Superior temporal gyrus (tissue), 1 donor: ENCODE data around the gene BTBD16.
A peak's percentile ranks its signal among the peaks of the same experiment; 100 is the strongest.

Experiments used
- DNase-seq: peaks from one replicate; pipeline ENCODE4 v3.0.0-alpha.2; 2016; ENCODE audit errors: extremely low spot score

BTBD16 gene

DNA sequence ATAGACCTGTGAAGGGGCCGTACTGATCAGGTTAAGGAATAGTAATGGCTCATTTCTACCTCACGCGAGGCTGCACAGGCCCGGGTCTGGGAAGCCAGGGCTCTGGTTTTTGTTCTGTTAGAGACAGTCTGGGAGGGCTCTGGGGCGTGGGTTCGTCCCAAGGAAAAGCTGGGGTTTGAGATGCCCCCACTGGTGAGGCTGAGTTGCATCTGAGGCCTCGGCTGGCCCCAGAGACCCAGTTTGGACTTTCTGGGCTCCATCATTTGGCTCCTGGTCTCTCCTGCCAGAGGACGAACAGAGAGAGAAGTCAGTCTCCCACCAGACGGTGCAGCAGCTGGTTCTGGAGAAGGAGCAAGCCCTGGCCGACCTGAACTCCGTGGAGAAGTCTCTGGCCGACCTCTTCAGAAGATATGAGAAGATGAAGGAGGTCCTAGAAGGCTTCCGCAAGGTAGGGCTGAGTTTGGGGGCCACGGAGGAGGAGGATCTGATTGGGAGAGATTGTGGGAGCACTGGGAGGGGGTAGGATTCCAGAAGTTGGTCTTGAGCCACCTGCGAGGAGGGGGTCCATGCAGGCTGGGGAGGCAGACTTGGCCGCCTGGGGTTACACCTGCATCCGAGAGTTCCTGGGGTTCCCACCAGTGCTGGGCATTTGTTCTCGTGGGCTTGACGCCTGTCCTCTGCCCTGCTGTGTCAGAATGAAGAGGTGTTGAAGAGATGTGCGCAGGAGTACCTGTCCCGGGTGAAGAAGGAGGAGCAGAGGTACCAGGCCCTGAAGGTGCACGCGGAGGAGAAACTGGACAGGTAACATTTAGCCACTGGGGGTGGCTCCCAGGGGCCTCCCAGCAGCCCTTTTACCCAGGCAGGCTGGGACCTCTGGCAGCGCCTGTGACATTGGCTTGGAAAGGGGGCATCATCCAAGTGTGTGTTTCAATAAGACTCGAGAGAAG is 22.5 kb upstream of the BTBD16 start:
- no peak for DNase-seq

DNA sequence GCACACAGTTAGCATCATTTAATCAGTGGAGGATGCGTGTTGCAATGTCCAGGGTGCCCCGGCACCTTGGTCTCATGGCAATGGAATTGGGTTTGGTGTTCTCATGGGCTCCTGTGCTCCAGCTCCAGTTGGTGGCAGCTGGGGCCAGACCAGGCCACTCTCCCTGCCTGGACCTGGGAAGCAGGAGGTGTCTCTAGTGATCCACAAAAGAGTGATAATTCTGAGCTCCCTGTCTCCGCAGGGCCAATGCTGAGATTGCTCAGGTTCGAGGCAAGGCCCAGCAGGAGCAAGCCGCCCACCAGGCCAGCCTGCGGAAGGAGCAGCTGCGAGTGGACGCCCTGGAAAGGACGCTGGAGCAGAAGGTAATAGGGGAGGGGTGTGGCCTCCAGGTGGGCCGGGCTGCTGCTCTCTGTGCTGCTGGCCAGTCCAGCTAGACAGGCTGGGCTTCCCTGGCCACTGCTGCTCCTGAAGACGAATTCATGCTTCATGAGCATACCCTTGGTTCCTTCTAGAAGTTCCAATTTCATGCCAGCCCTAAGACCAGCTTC is 21.7 kb upstream of the BTBD16 start:
- no peak for DNase-seq

DNA sequence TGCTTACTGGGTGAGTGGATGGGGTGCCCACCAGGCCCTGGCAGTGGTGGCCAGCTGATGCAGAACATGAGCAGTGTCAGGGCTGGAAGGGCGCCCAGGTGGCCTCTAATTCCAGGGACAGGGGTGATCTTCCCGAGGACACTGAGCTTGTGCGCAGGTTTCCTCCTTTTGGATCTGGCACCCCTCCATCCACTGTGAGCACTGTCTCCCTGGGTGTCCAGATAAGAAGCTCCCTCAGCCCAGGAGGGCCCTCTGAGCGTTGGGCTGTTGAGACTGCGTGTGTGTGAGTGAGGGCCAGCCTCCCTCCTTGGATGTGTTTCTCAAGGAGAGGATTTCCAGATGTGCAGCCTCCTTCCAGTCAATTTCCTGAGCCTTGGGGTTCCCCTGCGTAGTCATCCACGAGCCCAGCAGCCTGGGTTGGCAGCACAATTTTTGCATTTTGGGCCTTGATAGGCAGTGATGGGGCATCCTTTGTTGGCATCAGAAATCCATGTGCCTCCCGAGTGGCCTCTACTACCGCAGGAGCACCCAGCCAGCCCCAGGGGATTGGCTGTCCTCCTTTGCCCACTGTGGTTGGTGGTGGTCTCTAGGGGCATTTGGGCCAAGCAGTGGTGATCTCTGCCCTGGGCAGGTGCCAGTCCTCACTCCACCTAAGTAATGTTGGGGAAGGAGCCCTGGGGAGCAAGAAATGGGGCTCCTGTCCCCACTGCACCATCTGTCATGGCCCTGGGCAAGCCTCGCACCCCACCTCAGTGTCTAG is 20.9 kb upstream of the BTBD16 start:
- no peak for DNase-seq

DNA sequence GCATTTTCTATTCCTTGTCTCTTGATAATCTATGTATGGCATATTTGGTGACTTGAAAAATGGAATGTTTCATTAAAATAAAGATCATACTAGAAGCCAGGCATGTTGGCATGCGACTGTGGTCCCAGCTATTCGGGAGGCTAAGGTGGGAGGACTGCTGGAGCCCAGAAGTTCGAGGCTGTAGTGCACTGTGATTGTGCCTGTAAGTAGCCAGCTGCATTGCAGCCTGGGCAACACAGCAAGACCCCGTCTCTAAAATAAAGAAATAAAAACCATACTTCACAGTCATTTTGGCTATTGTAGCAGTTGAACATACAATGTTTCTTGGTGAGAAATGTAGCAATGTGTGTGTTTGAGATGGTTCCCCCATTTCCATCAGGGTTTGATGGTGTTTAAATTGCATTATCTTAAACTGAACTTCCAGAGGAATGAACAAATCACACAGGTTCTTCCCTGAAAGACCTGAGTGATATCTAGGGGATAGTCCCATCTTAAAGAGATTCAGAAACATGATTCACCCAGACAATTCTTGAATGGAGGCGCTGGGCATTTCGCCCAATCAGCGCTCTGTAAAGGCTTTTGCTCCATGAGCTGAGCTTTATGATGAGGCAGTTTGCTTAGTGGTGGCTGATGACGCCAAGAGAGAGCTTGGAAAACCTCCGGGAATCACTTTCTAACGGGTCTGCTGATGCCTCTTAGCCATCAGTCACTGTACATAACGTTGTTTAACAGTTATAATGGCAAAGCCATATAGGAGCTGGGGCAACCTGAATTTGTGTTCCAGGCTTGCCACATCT is 19.4 kb upstream of the BTBD16 start:
- DNase-seq: no peak

DNA sequence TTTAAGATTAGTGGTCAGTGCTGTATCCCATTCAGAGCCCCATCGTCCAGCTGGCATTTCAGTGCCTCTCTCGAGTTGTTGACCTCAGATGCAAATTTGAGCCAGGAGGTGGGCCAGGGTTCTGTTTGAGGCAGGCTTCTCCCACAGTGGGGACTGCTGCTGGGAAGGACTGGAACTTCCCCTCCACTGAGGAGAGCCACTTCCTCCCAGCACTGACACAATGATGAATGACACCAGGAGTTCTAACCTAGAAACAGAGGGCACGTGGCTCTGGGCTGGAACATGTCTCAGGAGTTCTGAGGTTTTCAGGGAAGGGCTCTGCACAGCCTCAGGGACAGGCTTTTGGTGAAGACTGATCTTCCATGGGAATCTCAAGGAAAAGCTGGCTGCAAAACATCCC is 18.3 kb upstream of the BTBD16 start:
- DNase-seq: no peak

DNA sequence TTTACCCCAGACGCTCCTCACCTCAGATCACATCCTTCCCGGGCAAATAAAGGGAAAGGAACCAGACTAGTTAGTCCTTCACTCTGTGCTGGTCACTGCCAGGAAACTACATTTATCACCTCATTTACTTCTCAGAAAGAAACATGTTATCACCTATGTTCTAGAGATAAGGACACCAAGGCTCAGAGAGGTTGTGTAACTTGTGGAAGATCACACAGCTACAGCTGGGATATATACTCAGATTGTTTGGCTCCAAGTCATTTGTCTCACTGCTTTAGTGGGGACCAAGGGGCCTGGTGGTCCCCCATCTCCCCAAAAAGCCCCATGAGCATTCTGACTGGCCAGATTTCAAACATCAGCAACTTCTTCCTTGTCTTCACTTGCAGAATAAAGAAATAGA is 17.5 kb upstream of the BTBD16 start:
- no peak for DNase-seq

DNA sequence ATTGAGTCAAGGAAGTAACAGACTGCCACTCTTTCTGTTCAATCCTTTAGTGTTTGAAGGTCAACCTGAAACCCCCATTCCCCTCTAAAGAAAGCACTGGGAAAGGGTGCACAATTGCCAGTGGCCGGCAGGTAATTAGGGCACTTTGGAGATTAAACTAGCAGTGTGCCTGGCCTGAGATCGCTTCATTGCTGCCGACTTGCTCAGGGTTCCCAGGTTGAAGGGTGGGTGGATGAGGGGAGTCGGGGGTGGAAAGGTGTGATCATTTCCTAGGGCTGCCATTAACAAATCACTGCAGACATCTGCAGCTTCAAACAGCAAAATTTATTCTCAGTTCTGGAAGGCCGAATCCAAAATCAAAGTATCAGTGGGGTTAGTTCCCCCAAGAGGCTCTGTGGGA is 16.3 kb upstream of the BTBD16 start:
- DNase-seq: no peak

DNA sequence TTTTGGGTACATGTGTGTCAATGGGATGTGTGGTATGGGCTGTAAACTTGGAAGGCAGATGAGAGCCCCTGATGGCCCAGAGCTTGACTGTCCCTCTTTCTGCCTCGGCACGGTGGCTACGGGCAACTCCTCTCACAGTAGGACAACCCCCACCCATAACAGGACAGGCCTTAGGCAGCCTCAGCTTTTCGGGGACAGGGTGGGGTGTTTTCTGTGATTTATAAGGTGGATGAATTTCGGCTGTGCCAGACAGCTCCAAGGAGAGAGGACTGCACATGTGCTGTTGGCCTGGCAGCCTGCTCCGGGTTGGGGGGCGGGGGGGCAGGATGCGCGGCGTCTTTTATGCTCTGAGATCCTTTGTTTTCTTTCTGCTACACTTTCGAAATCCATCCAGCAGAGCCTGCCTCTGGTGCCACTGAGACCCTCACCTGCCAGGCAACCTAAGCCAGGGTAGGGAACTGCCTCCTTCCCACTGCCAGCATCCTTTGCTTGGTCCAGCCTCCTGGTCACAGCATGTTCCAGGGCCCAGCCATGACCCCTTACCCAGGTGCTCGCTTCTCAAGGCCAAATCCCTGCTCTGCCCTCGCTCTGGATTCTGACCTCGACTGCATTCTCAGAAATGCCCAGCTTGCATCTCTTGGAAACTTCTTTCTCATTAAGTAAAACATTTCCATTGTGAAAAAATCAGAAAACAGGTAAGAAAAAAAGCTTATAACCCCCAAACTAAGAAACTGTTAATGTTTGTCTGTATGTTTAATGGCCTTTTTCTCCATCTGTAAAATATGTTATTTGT is 15.4 kb upstream of the BTBD16 start:
- no peak for DNase-seq

DNA sequence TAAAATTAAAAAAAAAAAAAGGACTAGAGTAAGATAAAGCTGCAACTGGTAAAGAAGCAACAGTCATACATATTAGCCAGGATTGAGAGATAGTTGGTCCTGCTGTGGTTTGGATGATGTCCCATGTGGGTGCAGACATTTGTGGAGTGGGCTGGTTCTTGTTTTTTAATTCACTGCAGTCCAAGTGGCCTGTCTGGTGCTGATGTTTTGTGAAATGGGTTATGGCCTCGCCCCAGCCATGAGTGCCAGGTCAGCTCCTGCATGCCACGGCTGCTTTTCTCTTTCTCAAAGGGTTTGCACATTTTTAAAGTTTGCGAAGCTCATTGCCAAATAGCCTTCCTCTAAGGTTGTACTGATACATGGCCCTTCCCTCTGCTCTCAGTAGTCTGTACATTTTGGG is 14.1 kb upstream of the BTBD16 start:
- DNase-seq: no peak

DNA sequence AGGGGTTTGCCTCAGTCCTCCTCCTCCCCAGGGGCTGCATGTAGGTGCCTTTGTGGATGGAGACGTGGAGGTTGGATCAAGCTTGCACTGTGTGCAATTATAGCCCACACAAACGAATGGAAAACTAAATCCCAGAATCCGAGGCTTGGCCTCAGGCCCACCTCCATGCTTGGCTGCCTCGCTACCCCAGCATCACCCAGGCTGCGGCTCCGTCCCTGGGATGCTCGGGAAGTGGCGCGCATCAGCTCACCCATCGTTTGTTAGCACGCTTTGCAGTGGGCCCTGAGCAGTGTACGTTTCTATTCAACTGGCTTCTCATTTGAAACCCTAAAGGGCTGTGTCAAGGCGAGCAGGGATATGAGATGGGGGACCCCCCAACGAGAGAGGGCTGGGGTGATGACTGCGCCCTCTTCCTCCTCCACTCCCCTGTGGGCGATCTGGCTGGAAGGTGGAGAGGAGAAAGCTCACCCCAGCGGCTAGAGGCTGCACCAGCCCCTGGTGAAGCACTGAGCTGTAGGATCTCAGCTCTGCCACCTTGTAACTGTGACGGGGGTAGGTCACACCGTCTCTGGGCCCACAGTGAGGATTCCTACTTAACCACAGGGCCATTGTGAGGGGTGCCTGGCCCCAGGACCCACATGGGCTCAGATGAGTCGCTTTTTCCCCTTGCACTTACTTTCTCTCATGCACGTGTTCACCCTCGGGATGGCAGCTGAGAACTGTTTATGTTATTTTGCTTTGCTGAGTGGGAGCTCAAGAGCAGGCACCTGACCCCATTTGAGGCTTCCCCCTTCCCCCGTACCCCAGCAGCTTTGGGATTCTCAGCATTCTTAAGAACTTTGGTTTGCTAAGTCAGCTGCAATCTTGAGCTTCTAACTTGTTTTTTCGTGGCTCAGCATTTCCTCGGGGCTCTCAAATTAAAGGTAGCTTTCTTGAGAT is 12.7 kb upstream of the BTBD16 start:
- DNase-seq: no peak

DNA sequence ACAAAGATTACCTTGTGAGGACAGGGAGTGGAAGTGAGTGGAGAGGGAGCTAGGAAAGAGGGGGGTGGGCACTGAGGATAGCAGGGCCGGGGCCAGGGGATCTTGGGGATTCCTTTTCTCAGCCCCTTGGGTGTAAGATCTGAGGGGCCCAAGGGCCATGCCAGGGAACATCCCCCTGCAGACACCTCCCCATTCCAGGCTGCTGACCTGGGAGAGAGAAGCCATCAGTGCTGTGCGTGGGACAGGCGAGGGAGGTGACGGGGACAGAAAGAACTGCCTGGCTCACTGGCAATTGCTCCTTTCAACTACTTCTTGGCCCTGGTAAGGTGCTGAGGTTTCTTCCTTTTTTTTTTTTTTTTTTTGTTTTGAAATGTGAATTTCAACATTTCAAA is 12.0 kb upstream of the BTBD16 start:
- DNase-seq: no peak

DNA sequence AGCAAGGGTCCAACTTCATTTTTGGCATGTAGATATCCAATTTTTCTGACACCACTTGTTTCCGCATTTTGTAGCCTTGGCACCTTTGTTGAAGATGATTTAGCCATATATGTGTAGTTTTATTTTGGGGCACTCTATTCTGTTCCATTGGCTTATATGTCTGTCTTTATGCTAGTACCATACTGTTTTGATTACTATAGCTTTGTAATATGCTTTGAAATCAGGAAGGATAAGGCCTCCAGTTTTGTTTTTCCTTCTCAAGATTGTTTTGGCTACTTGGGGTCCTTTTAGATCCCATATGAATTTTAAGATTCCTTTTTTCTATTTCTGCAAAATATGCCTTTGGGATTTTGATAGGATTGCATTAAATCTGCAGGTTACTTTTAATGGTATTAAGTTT is 9.5 kb upstream of the BTBD16 start:
- no peak for DNase-seq

DNA sequence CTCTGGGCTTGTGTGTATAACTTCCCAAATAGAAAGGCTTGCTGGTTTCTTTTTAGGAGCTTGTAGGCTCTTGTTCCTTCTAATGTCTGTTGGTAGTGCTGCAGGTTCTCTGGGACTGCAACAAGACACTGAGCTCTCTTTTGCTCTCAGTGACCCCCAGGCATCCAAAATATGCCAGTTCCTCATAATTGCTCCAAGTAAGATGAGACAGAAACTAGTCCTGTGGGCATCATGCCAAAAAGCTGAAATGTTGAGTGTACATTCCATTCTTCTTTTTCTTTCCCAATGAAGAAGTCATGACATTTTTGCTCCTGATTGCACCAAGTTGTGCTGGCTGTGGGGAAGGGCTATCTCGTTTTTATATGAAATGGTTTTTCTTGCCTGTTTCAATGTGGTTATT is 7.1 kb upstream of the BTBD16 start:
- DNase-seq: no peak

DNA sequence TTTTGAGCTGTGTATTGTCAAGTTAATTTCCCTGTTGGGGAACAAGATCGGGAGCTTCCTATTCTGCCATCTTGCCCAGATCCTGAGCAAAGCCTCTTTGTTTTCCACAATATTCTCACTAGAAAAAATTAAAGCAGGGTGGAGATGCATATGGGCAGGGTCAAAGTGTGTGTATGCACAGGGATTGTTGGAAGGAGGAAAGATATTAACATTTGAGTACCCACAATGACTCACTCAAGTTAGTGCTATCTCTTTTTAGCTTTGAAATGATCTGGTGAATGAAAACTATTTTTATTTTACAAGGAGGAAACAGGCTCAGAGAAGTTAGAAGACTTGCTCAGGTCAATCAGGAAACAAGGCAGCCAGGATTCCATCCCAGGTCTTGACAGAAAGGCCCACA is 6.7 kb upstream of the BTBD16 start:
- no peak for DNase-seq

DNA sequence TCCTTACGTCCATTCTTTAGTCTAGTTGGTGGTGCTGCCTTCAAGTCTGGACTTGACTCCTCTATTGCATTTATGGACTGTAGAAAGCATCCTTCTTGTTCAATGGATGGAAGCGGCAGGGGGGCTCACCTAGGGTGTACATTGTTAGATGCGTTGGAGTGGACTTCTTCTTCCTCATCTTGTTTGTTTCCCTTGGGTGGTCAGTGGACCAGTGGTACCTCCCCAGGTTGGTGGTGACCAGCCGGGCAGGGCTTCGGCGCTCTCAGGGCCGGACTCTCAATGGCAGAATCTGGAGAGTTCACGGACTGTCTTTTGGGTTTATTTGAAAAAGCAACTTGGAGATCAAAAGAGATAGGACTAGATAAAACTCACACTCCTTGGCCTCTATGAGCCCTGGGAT is 6.2 kb upstream of the BTBD16 start:
- DNase-seq: no peak

DNA sequence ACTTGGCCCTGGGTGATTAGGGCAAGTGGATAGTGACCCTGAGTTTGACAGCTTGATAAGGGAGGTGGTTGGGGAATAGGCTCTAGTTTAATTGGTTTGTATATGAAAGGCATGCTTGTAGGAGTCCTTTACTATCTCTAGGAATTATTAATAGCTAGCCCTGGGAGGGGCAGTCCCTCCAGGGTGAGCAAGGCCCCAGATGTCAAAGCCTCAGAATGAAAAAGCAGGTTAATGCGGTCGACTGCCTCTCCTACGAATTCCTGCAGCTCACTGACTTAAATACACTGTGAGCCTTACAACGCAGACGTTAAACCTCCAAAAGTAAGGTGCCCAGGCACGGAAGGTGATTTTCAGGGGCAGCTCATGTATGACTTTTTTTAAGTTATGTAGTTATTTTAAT is 5.2 kb upstream of the BTBD16 start:
- DNase-seq: no peak

DNA sequence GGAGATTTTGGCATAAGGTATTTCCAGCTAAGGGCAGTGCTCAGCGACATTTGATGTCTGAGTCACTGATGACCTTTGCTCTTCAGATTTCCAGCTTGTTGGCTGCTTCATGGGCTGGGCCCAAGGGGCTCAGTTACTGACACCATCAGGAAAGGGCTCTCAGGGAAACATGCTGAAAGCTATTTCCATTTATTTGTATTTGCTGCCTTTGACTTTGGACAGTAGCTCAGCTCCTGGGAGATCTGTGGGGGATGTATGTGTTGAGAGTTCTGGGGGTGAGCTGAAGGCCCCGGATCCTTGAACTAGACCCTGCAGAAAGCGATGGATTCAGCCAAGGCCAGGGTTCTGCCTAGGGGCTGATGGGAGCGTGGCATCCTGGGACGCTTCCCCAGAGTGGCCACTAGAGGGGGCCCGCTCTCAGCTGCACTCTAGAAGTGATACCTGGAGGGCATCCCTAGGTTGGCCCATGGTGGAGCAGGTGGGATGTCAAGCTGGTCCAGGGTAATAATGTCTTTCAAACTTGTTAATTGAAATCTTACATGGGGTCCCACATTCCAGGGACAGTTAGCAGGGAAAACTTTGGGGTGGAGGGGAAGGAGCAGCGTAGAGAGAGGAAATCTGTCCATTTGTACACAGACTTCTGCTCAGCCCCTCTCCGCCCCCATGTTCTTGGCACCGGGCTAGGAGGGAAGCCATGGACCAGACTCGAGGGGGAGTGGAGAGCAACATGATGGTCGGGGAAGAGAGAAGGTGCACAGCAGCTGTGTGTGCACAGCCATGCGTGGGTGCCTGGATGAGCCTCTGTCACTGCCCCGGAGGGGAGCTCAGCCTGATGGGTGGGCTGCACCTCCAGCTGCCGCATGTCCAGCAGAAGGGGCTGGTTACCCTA is 3.0 kb upstream of the BTBD16 start:
- DNase-seq: peak; percentile 76

DNA sequence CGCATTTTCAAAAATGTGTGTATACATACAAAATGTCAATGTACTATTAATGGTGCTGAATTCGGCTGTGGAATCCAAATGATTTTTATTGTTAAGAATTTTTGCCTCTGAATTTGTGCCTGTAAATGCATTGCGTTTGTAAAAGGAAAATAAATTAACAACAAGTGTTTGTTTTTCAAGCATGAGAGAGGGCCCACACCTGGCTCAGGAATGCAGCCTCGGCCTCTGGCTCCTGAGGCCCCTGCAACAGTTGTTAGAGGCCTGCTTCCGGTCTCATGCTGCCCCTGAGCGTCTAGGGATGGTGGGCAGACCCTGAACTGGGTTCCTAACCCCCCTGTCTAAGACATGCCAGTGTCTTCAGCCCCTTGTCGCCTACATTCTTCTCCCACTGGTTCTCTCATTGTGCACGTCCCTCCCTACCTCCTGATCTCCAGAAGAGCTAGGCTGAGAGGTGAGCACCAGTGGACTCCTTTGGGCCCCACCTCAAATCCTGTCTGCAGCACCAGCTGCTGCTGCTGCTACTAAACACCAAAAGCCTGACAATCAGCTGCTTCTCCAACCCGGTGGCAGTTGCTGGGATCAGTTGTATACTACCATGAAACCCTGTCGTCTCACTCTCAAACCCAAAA is 1.9 kb upstream of the BTBD16 start:
- no peak for DNase-seq
